A549 (cell line): ENCODE data around the gene DIPK2A. TPM values are rescaled to one million over a fixed set of nuclear protein-coding genes. Genes with fewer than 3 reads are reported as not detected.
A peak's percentile ranks its signal among the peaks of the same experiment; 100 is the strongest.

ENCODE experiments used
- ATAC-seq, 2 experiments: fragments of 200-7000 bp in 1 of 2; fragments of >200 bp in 1 of 2; cut with Nextera tagmentation in 1 of 2; cut with Tn5 transposase in 1 of 2; 3 replicates each; pipeline versions ENCODE4 v1.8.0 to v1.9.1; 2018 to 2020; ENCODE audit warnings: mild to moderate bottlenecking in 1 of 2, moderate library complexity in 1 of 2
- CTCF ChIA-PET: fragments of 300-600 bp; sonication (Branson Sonifier 250); formaldehyde crosslinking; extraction: SDS; loops from one replicate; lab custom pipeline; 2021; ENCODE audit warnings: antibody characterized with exemption, inconsistent platforms; lab: Yijun Ruan, JAX
- POLR2A ChIA-PET: fragments of 350-600 bp; formaldehyde crosslinking; extraction: SDS; loops from one replicate; lab custom pipeline; 2021; ENCODE audit warnings: antibody characterized with exemption, inconsistent platforms; lab: Yijun Ruan, JAX
- DNase-seq, 2 experiments: peaks; one replicate each; pipeline versions ENCODE4 v3.0.0 to v3.0.0-alpha.2; 2011 to 2016; ENCODE audit warnings: low read depth in 1 of 2, low spot score in 1 of 2
- FAIRE-seq: peaks from 2 replicates; lab custom pipeline; 2011; peaks lifted over from hg19 to GRCh38; lab: Jason Lieb, UNC
- H3K27ac ChIP-seq, 2 experiments: fragments of >200 bp; sonication (Bioruptor Twin); formaldehyde crosslinking; 3 replicates each; pipeline ENCODE4 v1.5.1; 2016 to 2017
- H3K4me1 ChIP-seq: fragments of >200 bp; sonication (Bioruptor Twin); formaldehyde crosslinking; 3 replicates; pipeline ENCODE4 v1.6.1; 2016
- H3K4me2 ChIP-seq: fragments of >200 bp; sonication (Bioruptor Twin); formaldehyde crosslinking; 3 replicates; pipeline ENCODE4 v1.6.1; 2016
- H3K4me3 ChIP-seq: fragments of >200 bp; sonication (Bioruptor Twin); formaldehyde crosslinking; 3 replicates; pipeline ENCODE4 v1.5.1; 2016
- H3K9me3 ChIP-seq: fragments of >200 bp; sonication (Bioruptor Twin); formaldehyde crosslinking; 3 replicates; pipeline ENCODE4 v1.6.1; 2016
- CBX2 ChIP-seq: fragments of 200-600 bp; sonication (generic); IDR thresholded peaks from 2 replicates; pipeline ENCODE4 v1.6.1; 2016; ENCODE audit warnings: low read depth, mild to moderate bottlenecking, borderline replicate concordance
- CBX8 ChIP-seq: fragments of 200-600 bp; sonication (generic); IDR thresholded peaks from 2 replicates; pipeline ENCODE4 v1.6.1; 2016
- CEBPB ChIP-seq, 2 experiments: fragments of >200 bp in 1 of 2; sonication (Bioruptor Twin) in 1 of 2; formaldehyde crosslinking in 1 of 2; IDR thresholded peaks; 2 replicates each; pipeline ENCODE4 v1.6.1; 2012 to 2016
- CTCF ChIP-seq: fragments of >200 bp; sonication (Bioruptor Twin); formaldehyde crosslinking; IDR thresholded peaks from 3 replicates; pipeline ENCODE4 v1.5.1; 2016
- EHMT2 ChIP-seq: fragments of 200-600 bp; sonication (generic); IDR thresholded peaks from 2 replicates; pipeline ENCODE4 v1.6.1; 2016; ENCODE audit warnings: antibody characterized with exemption, low read depth, mild to moderate bottlenecking, moderate library complexity
- FOSB ChIP-seq: fragments of 250-450 bp; sonication (Bioruptor Pico); IDR thresholded peaks from 2 replicates; pipeline ENCODE4 v1.5.0; 2020; ENCODE audit warnings: mild to moderate bottlenecking, moderate library complexity
- FOSL2 ChIP-seq, 2 experiments: fragments of 450-650 bp in 1 of 2; fragments of >200 bp in 1 of 2; sonication (Bioruptor Twin) in 1 of 2; formaldehyde crosslinking; IDR thresholded peaks; 2 replicates each; pipeline versions ENCODE4 v1.5.0 to v1.6.1; 2016 to 2020; ENCODE audit warnings: mild to moderate bottlenecking in 1 of 2, moderate library complexity in 1 of 2
- HOXB5 ChIP-seq: fragments of 250-450 bp; sonication (Bioruptor Pico); IDR thresholded peaks from 2 replicates; pipeline ENCODE4 v1.5.0; 2020; ENCODE audit warnings: mild to moderate bottlenecking, moderate library complexity
- JUN ChIP-seq, 2 experiments: fragments of >200 bp; sonication (Bioruptor Twin); formaldehyde crosslinking; IDR thresholded peaks; 2 replicates in 1 of 2; 3 replicates in 1 of 2; pipeline ENCODE4 v1.6.1; 2016 to 2017
- KDM1A ChIP-seq: fragments of 200-600 bp; sonication (generic); IDR thresholded peaks from 2 replicates; pipeline ENCODE4 v1.6.1; 2016; ENCODE audit warnings: low read depth, mild to moderate bottlenecking
- KDM5A ChIP-seq: fragments of 200-600 bp; sonication (generic); IDR thresholded peaks from 2 replicates; pipeline ENCODE4 v1.6.1; 2016; ENCODE audit warnings: antibody characterized with exemption, mild to moderate bottlenecking
- MAFK ChIP-seq: fragments of 450-650 bp; IDR thresholded peaks from 2 replicates; pipeline ENCODE4 v1.6.1; 2014; ENCODE audit not compliant: partially characterized antibody
- MAX ChIP-seq: IDR thresholded peaks from 2 replicates; pipeline ENCODE4 v1.6.1; 2012
- MAZ ChIP-seq: fragments of 150-350 bp; IDR thresholded peaks from 2 replicates; pipeline ENCODE4 v1.6.1; 2014; ENCODE audit warnings: antibody characterized with exemption, low read depth, low read length, borderline replicate concordance
- PHF8 ChIP-seq: fragments of 200-600 bp; sonication (generic); IDR thresholded peaks from 2 replicates; pipeline ENCODE4 v1.6.1; 2016; ENCODE audit warnings: low read depth, mild to moderate bottlenecking, antibody characterized with exemption, moderate library complexity, borderline replicate concordance
- POLR2A ChIP-seq: IDR thresholded peaks from 2 replicates; pipeline ENCODE4 v1.6.1; 2012; ENCODE audit warnings: mild to moderate bottlenecking, low read length
- TFCP2L1 ChIP-seq: fragments of 250-450 bp; sonication (Bioruptor Pico); IDR thresholded peaks from 2 replicates; pipeline ENCODE4 v1.5.0; 2021; ENCODE audit warnings: mild to moderate bottlenecking
- TP53 ChIP-seq: fragments of 250-450 bp; sonication (Bioruptor Pico); IDR thresholded peaks from 2 replicates; pipeline ENCODE4 v1.5.0; 2021; ENCODE audit warnings: mild to moderate bottlenecking, moderate library complexity
- ZC3H11A ChIP-seq: fragments of 450-650 bp; IDR thresholded peaks from 2 replicates; pipeline ENCODE4 v1.6.1; 2014; ENCODE audit warnings: antibody characterized with exemption, mild to moderate bottlenecking
- ZFP36 ChIP-seq: fragments of 450-650 bp; IDR thresholded peaks from 2 replicates; pipeline ENCODE4 v1.6.1; 2014; ENCODE audit warnings: borderline replicate concordance; ENCODE audit not compliant: partially characterized antibody
- WGBS: methylation state at CpG from one replicate; pipeline ENCODE4 v1.1.6; 2017; ENCODE audit errors: missing lambda C conversion rate; 5-methylcytosine and 5-hydroxymethylcytosine counted together
- polyA plus RNA-seq, 4 experiments: library from polyadenylated mRNA; depleted of rRNA in 3 of 4; stranded (reverse); fragments of >200 nt; fragmentation: RNase III in 1 of 4; extraction: RNeasy Plus Mini Kit Qiagen cat#74134 plus additional on column Dnase treatment in 1 of 4; gene quantifications; 2 replicates in 3 of 4; 3 replicates in 1 of 4; pipeline ENCODE4 v1.2.3, GENCODE V29; 2011 to 2017
- TF ChIP-seq, protein P1 (sequence below): IDR thresholded peaks from 2 replicates; pipeline ENCODE4 v1.6.1; 2012; ENCODE audit warnings: low read depth, borderline replicate concordance
- TF ChIP-seq, protein P2 (sequence below): fragments of 250-450 bp; sonication (Bioruptor Pico); IDR thresholded peaks from 2 replicates; pipeline ENCODE4 v1.5.0; 2021; ENCODE audit warnings: mild to moderate bottlenecking, moderate library complexity, borderline replicate concordance
- TF ChIP-seq, protein P3 (sequence below): fragments of >200 bp; sonication (Bioruptor Twin); formaldehyde crosslinking; IDR thresholded peaks from 3 replicates; pipeline ENCODE4 v1.6.1; 2016
- TF ChIP-seq, protein P4 (sequence below): fragments of 150-350 bp; IDR thresholded peaks from 2 replicates; pipeline ENCODE4 v1.6.1; 2014; ENCODE audit warnings: low read depth, mild to moderate bottlenecking, low read length
- TF ChIP-seq, protein P5 (sequence below): fragments of >200 bp; sonication (Bioruptor Twin); formaldehyde crosslinking; IDR thresholded peaks from 2 replicates; pipeline ENCODE4 v1.6.1; 2016

The DIPK2A gene
- polyA plus RNA-seq, 2 of the 4 experiments (the other 2 are of a cell fraction): 5.7 to 9.8 TPM

GRCh38 chr3:143972155-143972504 is 507 bp downstream of the DIPK2A start:
- 0% methylated on average over 6 of the region's 42 CpGs for WGBS
- TF ChIP-seq, protein P1, sequence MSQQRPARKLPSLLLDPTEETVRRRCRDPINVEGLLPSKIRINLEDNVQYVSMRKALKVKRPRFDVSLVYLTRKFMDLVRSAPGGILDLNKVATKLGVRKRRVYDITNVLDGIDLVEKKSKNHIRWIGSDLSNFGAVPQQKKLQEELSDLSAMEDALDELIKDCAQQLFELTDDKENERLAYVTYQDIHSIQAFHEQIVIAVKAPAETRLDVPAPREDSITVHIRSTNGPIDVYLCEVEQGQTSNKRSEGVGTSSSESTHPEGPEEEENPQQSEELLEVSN: no peak; the same call in 1 of the 2 replicates
- TF ChIP-seq FOSL2 (IDR thresholded peaks at IDR 0.05): no peak
- no peak for TF ChIP-seq FOSL2 (CRISPR knock-in tag; IDR thresholded peaks at IDR 0.05)
- TF ChIP-seq TFCP2L1 (CRISPR knock-in tag): no peak
- no peak for TF ChIP-seq ZFP36
- TF ChIP-seq PHF8: peak; percentile 89
- peak in 1 of 2 experiments; percentile 15; a peak in 1 of 5 replicates for TF ChIP-seq JUN (IDR thresholded peaks at IDR 0.05)
- TF ChIP-seq, protein P2, sequence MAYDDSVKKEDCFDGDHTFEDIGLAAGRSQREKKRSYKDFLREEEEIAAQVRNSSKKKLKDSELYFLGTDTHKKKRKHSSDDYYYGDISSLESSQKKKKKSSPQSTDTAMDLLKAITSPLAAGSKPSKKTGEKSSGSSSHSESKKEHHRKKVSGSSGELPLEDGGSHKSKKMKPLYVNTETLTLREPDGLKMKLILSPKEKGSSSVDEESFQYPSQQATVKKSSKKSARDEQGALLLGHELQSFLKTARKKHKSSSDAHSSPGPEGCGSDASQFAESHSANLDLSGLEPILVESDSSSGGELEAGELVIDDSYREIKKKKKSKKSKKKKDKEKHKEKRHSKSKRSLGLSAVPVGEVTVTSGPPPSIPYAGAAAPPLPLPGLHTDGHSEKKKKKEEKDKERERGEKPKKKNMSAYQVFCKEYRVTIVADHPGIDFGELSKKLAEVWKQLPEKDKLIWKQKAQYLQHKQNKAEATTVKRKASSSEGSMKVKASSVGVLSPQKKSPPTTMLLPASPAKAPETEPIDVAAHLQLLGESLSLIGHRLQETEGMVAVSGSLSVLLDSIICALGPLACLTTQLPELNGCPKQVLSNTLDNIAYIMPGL: no peak
- no peak for TF ChIP-seq ZC3H11A
- no peak for TF ChIP-seq TP53 (CRISPR knock-in tag)
- TF ChIP-seq, protein P3, sequence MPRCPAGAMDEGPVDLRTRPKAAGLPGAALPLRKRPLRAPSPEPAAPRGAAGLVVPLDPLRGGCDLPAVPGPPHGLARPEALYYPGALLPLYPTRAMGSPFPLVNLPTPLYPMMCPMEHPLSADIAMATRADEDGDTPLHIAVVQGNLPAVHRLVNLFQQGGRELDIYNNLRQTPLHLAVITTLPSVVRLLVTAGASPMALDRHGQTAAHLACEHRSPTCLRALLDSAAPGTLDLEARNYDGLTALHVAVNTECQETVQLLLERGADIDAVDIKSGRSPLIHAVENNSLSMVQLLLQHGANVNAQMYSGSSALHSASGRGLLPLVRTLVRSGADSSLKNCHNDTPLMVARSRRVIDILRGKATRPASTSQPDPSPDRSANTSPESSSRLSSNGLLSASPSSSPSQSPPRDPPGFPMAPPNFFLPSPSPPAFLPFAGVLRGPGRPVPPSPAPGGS: no peak
- TF ChIP-seq CBX2: no peak
- TF ChIP-seq KDM5A: no peak
- no peak for TF ChIP-seq CBX8
- no peak for TF ChIP-seq POLR2A
- TF ChIP-seq, protein P4, sequence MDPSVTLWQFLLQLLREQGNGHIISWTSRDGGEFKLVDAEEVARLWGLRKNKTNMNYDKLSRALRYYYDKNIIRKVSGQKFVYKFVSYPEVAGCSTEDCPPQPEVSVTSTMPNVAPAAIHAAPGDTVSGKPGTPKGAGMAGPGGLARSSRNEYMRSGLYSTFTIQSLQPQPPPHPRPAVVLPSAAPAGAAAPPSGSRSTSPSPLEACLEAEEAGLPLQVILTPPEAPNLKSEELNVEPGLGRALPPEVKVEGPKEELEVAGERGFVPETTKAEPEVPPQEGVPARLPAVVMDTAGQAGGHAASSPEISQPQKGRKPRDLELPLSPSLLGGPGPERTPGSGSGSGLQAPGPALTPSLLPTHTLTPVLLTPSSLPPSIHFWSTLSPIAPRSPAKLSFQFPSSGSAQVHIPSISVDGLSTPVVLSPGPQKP: no peak
- TF ChIP-seq, all 56 proteins: peak for 2
- peak; percentile 44 to 45; a peak in 5 of 6 replicates for ATAC-seq
- H3K9me3 ChIP-seq: no peaks in the 10 kb centered on the region
- H3K27ac ChIP-seq: peak overlapping the region; percentile 94 to 98
- DNase-seq: no peak
- peak overlapping the region; percentile 85 for H3K4me2 ChIP-seq
- H3K4me3 ChIP-seq: peak overlapping the region; percentile 93
- POLR2A ChIA-PET: interaction anchor here (0.5 to 2.4 kb wide), 19 partner anchors 8 to 1796 kb away, joined by 3 to 17 read pairs (median 4); partner anchors contain the start of gene ATR
- H3K4me1 ChIP-seq: peaks cover 24% of the 10 kb centered on the region
- CTCF ChIA-PET: interaction anchor here (0.9 to 2.2 kb wide), 7 partner anchors 8 to 84 kb away, joined by 3 to 11 read pairs (median 4); no protein-coding TSS in a partner anchor
- FAIRE-seq: no peak

- H3K4me2 ChIP-seq: peak overlapping the region; percentile 85
- H3K9me3 ChIP-seq: no peaks in the 10 kb centered on the region
- CTCF ChIA-PET: interaction anchor here (0.9 to 2.2 kb wide), 7 partner anchors 10 to 88 kb away, joined by 3 to 11 read pairs (median 3); no protein-coding TSS in a partner anchor
- DNase-seq (peak; percentile 73 to 81), ATAC-seq (peak; percentile 58 to 59), FAIRE-seq (no peak)
- peaks cover 24% of the 10 kb centered on the region for H3K4me1 ChIP-seq
- POLR2A ChIA-PET: interaction anchor here (0.5 to 2.4 kb wide), 10 partner anchors 7 to 1795 kb away, joined by 3 to 17 read pairs (median 5); no protein-coding TSS in a partner anchor
- WGBS: under 1% methylated on average over 9 of the region's 83 CpGs
- H3K27ac ChIP-seq: peak overlapping the region; percentile 94 to 98
- H3K4me3 ChIP-seq: peak overlapping the region; percentile 93
- no peak for TF ChIP-seq FOSB (CRISPR knock-in tag)
- no peak for TF ChIP-seq HOXB5 (CRISPR knock-in tag)
- TF ChIP-seq KDM1A: no peak
- TF ChIP-seq, protein P5, sequence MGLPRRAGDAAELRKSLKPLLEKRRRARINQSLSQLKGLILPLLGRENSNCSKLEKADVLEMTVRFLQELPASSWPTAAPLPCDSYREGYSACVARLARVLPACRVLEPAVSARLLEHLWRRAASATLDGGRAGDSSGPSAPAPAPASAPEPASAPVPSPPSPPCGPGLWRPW: no peak
- TF ChIP-seq MAZ: no peak
- TF ChIP-seq CEBPB (IDR thresholded peaks at IDR 0.05): no peak
- TF ChIP-seq, protein P1: peak; percentile 72; the same call in 1 of the 2 replicates
- TF ChIP-seq CTCF: peak; percentile 41; the same call in 2 of the 3 replicates
- TF ChIP-seq EHMT2: no peak
- no peak for TF ChIP-seq MAFK
- peak; percentile 67 for TF ChIP-seq MAX
- TF ChIP-seq POLR2A: peak; percentile 24
- TF ChIP-seq, protein P4: no peak
- TF ChIP-seq JUN (IDR thresholded peaks at IDR 0.05): no peak
Measured at GRCh38 chr3:143972505-143973258, 1.1 kb downstream of the DIPK2A start.
